UCSD-AML1 (cell line): ENCODE data around the gene MGST3.
"Not testable (repeated sequence)": the region's sequence is repeated elsewhere in the genome, so short reads cannot be mapped to it uniquely, and the experiment has no call there.

Source experiments
- DNase-seq: peaks from one replicate; lab custom pipeline; 2025; ENCODE audit not compliant: unreplicated experiment; lab: John Stamatoyannopoulos, UW

Gene MGST3

GRCh38 chr1:165630629-165631341, at the start of gene MGST3:
TSS of gene MGST3 (plus strand) at chr1:165631234. CDS start at chr1:165649848, 18,614 bp downstream.
- DNase-seq = peak; percentile 94

GRCh38 chr1:165581926-165582325, 49.1 kb upstream of the MGST3 start:
- no peak for DNase-seq

- DNase-seq = no peak
These were observed 44.6 kb upstream of the MGST3 start for GRCh38 chr1:165586398-165586797.

- DNase-seq = not testable (repeated sequence)
These were observed 39.6 kb upstream of the MGST3 start for GRCh38 chr1:165591391-165591790.

- DNase-seq = peak; percentile 53
These were observed 37.9 kb upstream of the MGST3 start for GRCh38 chr1:165592945-165593823.

- no peak for DNase-seq
These were observed 35.6 kb upstream of the MGST3 start for GRCh38 chr1:165595246-165595938.

- peak; percentile 92 for DNase-seq
These were observed 33.0 kb upstream of the MGST3 start for GRCh38 chr1:165597883-165598675.

GRCh38 chr1:165598676-165599059, 32.4 kb upstream of the MGST3 start:
- no peak for DNase-seq

- no peak for DNase-seq
These were observed 30.2 kb upstream of the MGST3 start for GRCh38 chr1:165600793-165601192.

- DNase-seq = no peak
These were observed 27.2 kb upstream of the MGST3 start for GRCh38 chr1:165603810-165604209.

GRCh38 chr1:165605246-165605645, 25.8 kb upstream of the MGST3 start:
- no peak for DNase-seq

- DNase-seq = not testable (repeated sequence)
These were observed 24.4 kb upstream of the MGST3 start for GRCh38 chr1:165606676-165607075.

GRCh38 chr1:165610866-165611265, 20.2 kb upstream of the MGST3 start:
- no peak for DNase-seq

GRCh38 chr1:165612062-165612461, 19.0 kb upstream of the MGST3 start:
- no peak for DNase-seq

- no peak for DNase-seq
These were observed 14.9 kb upstream of the MGST3 start for GRCh38 chr1:165616054-165616612.

GRCh38 chr1:165616987-165617546, 14.0 kb upstream of the MGST3 start:
- no peak for DNase-seq

GRCh38 chr1:165619647-165620151, 11.3 kb upstream of the MGST3 start:
- DNase-seq = no peak

- DNase-seq = no peak
These were observed 7.4 kb upstream of the MGST3 start for GRCh38 chr1:165623624-165624023.

- no peak for DNase-seq
These were observed 6.6 kb upstream of the MGST3 start for GRCh38 chr1:165624441-165624840.
